H1 (cell line): ENCODE data around the gene ATG7. TPM values are rescaled to one million over a fixed set of nuclear protein-coding genes. Genes with fewer than 3 reads are reported as not detected.

Source experiments
- CTCF ChIA-PET: fragments of 300-600 bp; sonication (Branson Sonifier 250); formaldehyde crosslinking; loops from one replicate; lab custom pipeline; 2021; ENCODE audit not compliant: partially characterized antibody; lab: Charles Lee
- POLR2A ChIA-PET: fragments of 300-600 bp; sonication (Branson Sonifier 250); formaldehyde crosslinking; loops from one replicate; lab custom pipeline; 2021; ENCODE audit warnings: inconsistent platforms; ENCODE audit not compliant: partially characterized antibody; lab: Charles Lee
- DNase-seq, 2 experiments: peaks; one replicate each; pipeline versions ENCODE4 v3.0.0 to v3.0.0-alpha.2; 2010 to 2022; ENCODE audit warnings: low spot score in 2 of 2, low read depth in 1 of 2, mixed read lengths in 1 of 2
- FAIRE-seq: peaks from 2 replicates; lab custom pipeline; 2011; peaks lifted over from hg19 to GRCh38; lab: Jason Lieb, UNC
- H2AFZ ChIP-seq: 2 replicates; pipeline ENCODE4 v1.8.1; 2012; ENCODE audit warnings: low read length, inconsistent platforms
- H2AK5ac ChIP-seq: 2 replicates; pipeline ENCODE4 v1.6.1; 2013; ENCODE audit warnings: low read depth, low read length
- H2BK120ac ChIP-seq: replicated peaks from 2 replicates; pipeline ENCODE3; 2013; ENCODE audit warnings: low read depth, low read length, inconsistent platforms
- H2BK12ac ChIP-seq: 2 replicates; pipeline ENCODE4 v1.6.1; 2013; ENCODE audit warnings: low read depth, low read length
- H2BK15ac ChIP-seq: 2 replicates; pipeline ENCODE4 v1.6.1; 2013; ENCODE audit warnings: low read length
- H2BK20ac ChIP-seq: 2 replicates; pipeline ENCODE4 v1.6.1; 2013; ENCODE audit warnings: low read length
- H2BK5ac ChIP-seq: 2 replicates; pipeline ENCODE4 v1.6.1; 2013; ENCODE audit warnings: low read depth, low read length
- H3K14ac ChIP-seq: 2 replicates; pipeline ENCODE4 v1.6.1; 2013; ENCODE audit warnings: inconsistent platforms; ENCODE audit not compliant: insufficient read length
- H3K18ac ChIP-seq: 2 replicates; pipeline ENCODE4 v1.6.1; 2013; ENCODE audit warnings: low read length; ENCODE audit errors: extremely low read depth
- H3K23ac ChIP-seq: 2 replicates; pipeline ENCODE4 v1.6.1; 2013; ENCODE audit warnings: inconsistent platforms; ENCODE audit not compliant: insufficient read length
- H3K23me2 ChIP-seq: 2 replicates; pipeline ENCODE4 v1.6.1; 2013; ENCODE audit warnings: low read depth, low read length
- H3K27ac ChIP-seq: 2 replicates; pipeline ENCODE4 v1.6.1; 2011; ENCODE audit warnings: low read depth, low read length, inconsistent platforms
- H3K27me3 ChIP-seq, 4 experiments: replicated peaks in 1 of 4; 1 replicate in 1 of 4; 2 replicates in 3 of 4; pipeline versions ENCODE4 v1.6.1 to v1.8.1; 2011 to 2013; ENCODE audit warnings: low read length in 3 of 4, mild to moderate bottlenecking in 3 of 4, inconsistent platforms in 2 of 4, mixed read lengths in 2 of 4, moderate library complexity in 1 of 4; ENCODE audit not compliant: control insufficient read depth in 3 of 4, insufficient read depth in 3 of 4; ENCODE audit errors: extremely low read depth in 1 of 4
- H3K36me3 ChIP-seq, 4 experiments: 2 replicates each; pipeline versions ENCODE4 v1.6.1 to v1.8.1; 2011 to 2013; ENCODE audit warnings: mild to moderate bottlenecking in 4 of 4, low read length in 3 of 4, moderate library complexity in 2 of 4, control low read depth in 1 of 4, inconsistent platforms in 1 of 4; ENCODE audit not compliant: insufficient read depth in 4 of 4, control insufficient read depth in 2 of 4
- H3K4ac ChIP-seq: replicated peaks from 2 replicates; pipeline ENCODE3; 2013; ENCODE audit warnings: low read length, low read depth, mixed read lengths, inconsistent platforms; ENCODE audit not compliant: insufficient read length
- H3K4me1 ChIP-seq, 4 experiments: replicated peaks in 1 of 4; 1 replicate in 1 of 4; 2 replicates in 3 of 4; pipeline versions ENCODE4 v1.6.1 to v1.8.1; 2011 to 2013; ENCODE audit warnings: low read length in 3 of 4, inconsistent platforms in 2 of 4, mixed read lengths in 1 of 4; ENCODE audit not compliant: insufficient read depth in 4 of 4, control insufficient read depth in 3 of 4
- H3K4me2 ChIP-seq, 2 experiments: 2 replicates each; pipeline versions ENCODE4 v1.6.1 to v1.8.1; 2011 to 2013; ENCODE audit warnings: low read depth in 2 of 2, low read length in 2 of 2, control low read depth in 1 of 2, inconsistent platforms in 1 of 2, mild to moderate bottlenecking in 1 of 2; ENCODE audit not compliant: insufficient read depth in 1 of 2
- H3K4me3 ChIP-seq, 4 experiments: fragments of 200-600, 300-600 bp in 1 of 4; sonication (generic), shearing (Covaris generic), sonication (Bioruptor Twin) in 1 of 4; 2 replicates each; pipeline versions ENCODE4 v1.5.1 to v1.8.1; 2011 to 2016; ENCODE audit warnings: low read length in 4 of 4, low read depth in 3 of 4, control low read depth in 2 of 4, inconsistent platforms in 2 of 4, mild to moderate bottlenecking in 2 of 4, mixed read lengths in 1 of 4, moderate library complexity in 1 of 4; ENCODE audit not compliant: insufficient read depth in 2 of 4; ENCODE audit errors: extremely low read depth in 1 of 4
- H3K56ac ChIP-seq: replicated peaks from 2 replicates; pipeline ENCODE3; 2013; ENCODE audit warnings: low read depth, mild to moderate bottlenecking, mixed read lengths, low read length, inconsistent platforms; ENCODE audit not compliant: insufficient read length
- H3K79me1 ChIP-seq: 2 replicates; pipeline ENCODE4 v1.6.1; 2013; ENCODE audit warnings: low read depth, low read length, control low read depth
- H3K79me2 ChIP-seq, 2 experiments: 2 replicates each; pipeline versions ENCODE4 v1.6.1 to v1.8.1; 2012 to 2013; ENCODE audit warnings: low read length in 2 of 2, mild to moderate bottlenecking in 2 of 2, inconsistent platforms in 1 of 2; ENCODE audit not compliant: insufficient read depth in 2 of 2, control insufficient read depth in 1 of 2
- H3K9ac ChIP-seq, 4 experiments: replicated peaks in 1 of 4; 1 replicate in 1 of 4; 2 replicates in 3 of 4; pipeline versions ENCODE4 v1.6.1 to v1.8.1; 2011 to 2013; ENCODE audit warnings: low read depth in 3 of 4, low read length in 3 of 4, control low read depth in 2 of 4, mild to moderate bottlenecking in 2 of 4, moderate library complexity in 2 of 4, inconsistent platforms in 1 of 4; ENCODE audit errors: extremely low read depth in 1 of 4
- H3K9me3 ChIP-seq, 2 experiments: 2 replicates each; pipeline versions ENCODE4 v1.6.1 to v1.8.1; 2012 to 2013; ENCODE audit warnings: mild to moderate bottlenecking in 2 of 2, moderate library complexity in 2 of 2, control low read depth in 1 of 2, inconsistent platforms in 1 of 2, low read depth in 1 of 2, low read length in 1 of 2, mixed read lengths in 1 of 2; ENCODE audit not compliant: insufficient read depth in 2 of 2
- H4K20me1 ChIP-seq, 2 experiments: replicated peaks in 1 of 2; 2 replicates each; pipeline versions ENCODE3 to v1.8.1; 2011 to 2013; ENCODE audit warnings: inconsistent platforms in 2 of 2, low read length in 2 of 2, mild to moderate bottlenecking in 1 of 2; ENCODE audit not compliant: insufficient read depth in 2 of 2, control insufficient read depth in 1 of 2
- H4K5ac ChIP-seq: 2 replicates; pipeline ENCODE4 v1.6.1; 2013; ENCODE audit warnings: low read length, low read depth, mixed read lengths, inconsistent platforms; ENCODE audit not compliant: insufficient read length
- H4K8ac ChIP-seq: 2 replicates; pipeline ENCODE4 v1.8.0; 2013; ENCODE audit warnings: mild to moderate bottlenecking, moderate library complexity, low read length, inconsistent platforms; ENCODE audit not compliant: insufficient read depth; ENCODE audit errors: extremely low read depth
- H4K91ac ChIP-seq: replicated peaks from 2 replicates; pipeline ENCODE3; 2013; ENCODE audit warnings: low read length, mixed read lengths, inconsistent platforms; ENCODE audit not compliant: insufficient read length
- BACH1 ChIP-seq: IDR thresholded peaks from 2 replicates; pipeline ENCODE4 v1.6.1; 2012; ENCODE audit warnings: low read length, improper control_type of control experiment
- CHD1 ChIP-seq: IDR thresholded peaks from 2 replicates; pipeline ENCODE4 v1.6.1; 2012; ENCODE audit warnings: low read depth, low read length, improper control_type of control experiment
- CREB1 ChIP-seq: IDR thresholded peaks from 2 replicates; pipeline ENCODE4 v1.6.1; 2012; ENCODE audit warnings: inconsistent platforms
- HDAC2 ChIP-seq, 2 experiments: fragments of 300-600 bp in 1 of 2; sonication (generic) in 1 of 2; IDR thresholded peaks; 2 replicates each; pipeline ENCODE4 v1.6.1; 2011 to 2012; ENCODE audit warnings: low read depth in 2 of 2, low read length in 2 of 2, mild to moderate bottlenecking in 2 of 2, moderate library complexity in 2 of 2, borderline replicate concordance in 1 of 2, inconsistent platforms in 1 of 2
- HDAC6 ChIP-seq: IDR thresholded peaks from one replicate; pipeline ENCODE4 v1.7.1; 2012; ENCODE audit warnings: low read depth, mild to moderate bottlenecking, inconsistent platforms, low read length, moderate library complexity
- NANOG ChIP-seq: IDR thresholded peaks from 2 replicates; pipeline ENCODE4 v1.6.1; 2011; ENCODE audit warnings: low read length, low read depth, mild to moderate bottlenecking, inconsistent platforms; ENCODE audit not compliant: insufficient read depth, poor library complexity, severe bottlenecking
- NRF1 ChIP-seq: IDR thresholded peaks from 2 replicates; pipeline ENCODE4 v1.6.1; 2011; ENCODE audit warnings: mild to moderate bottlenecking, low read depth, low read length, improper control_type of control experiment
- POLR2A ChIP-seq, 2 experiments: IDR thresholded peaks; 1 replicate in 1 of 2; 2 replicates in 1 of 2; pipeline ENCODE4 v1.6.1; 2011; ENCODE audit warnings: low read depth in 2 of 2, low read length in 2 of 2, mild to moderate bottlenecking in 2 of 2; ENCODE audit errors: control extremely low read depth in 1 of 2
- RBBP5 ChIP-seq: IDR thresholded peaks from 2 replicates; pipeline ENCODE4 v1.7.1; 2012; ENCODE audit warnings: low read depth, mild to moderate bottlenecking, inconsistent platforms, low read length, moderate library complexity, borderline replicate concordance
- RXRA ChIP-seq: IDR thresholded peaks from 2 replicates; pipeline ENCODE4 v1.6.1; 2011; ENCODE audit warnings: low read depth, mild to moderate bottlenecking, low read length, moderate library complexity; ENCODE audit not compliant: insufficient read depth
- WGBS, 2 experiments: shearing (Covaris generic) in 1 of 2; methylation state at CpG; one replicate each; pipeline versions ENCODE4 v1.1.6 to v1.1.7; 2013 to 2015; ENCODE audit warnings: low lambda C conversion rate in 2 of 2, mixed read lengths in 2 of 2, inconsistent platforms in 1 of 2, low coverage in 1 of 2, missing lambda C conversion rate in 1 of 2; ENCODE audit not compliant: insufficient replicate concordance in 2 of 2, insufficient coverage in 1 of 2, insufficient read length in 1 of 2; ENCODE audit errors: extremely low coverage in 1 of 2, missing lambda C conversion rate in 1 of 2; 5-methylcytosine and 5-hydroxymethylcytosine counted together
- polyA plus RNA-seq, 7 experiments: library from polyadenylated mRNA; depleted of rRNA in 3 of 7; stranded (reverse) in 5 of 7; unstranded in 2 of 7; fragments of >200 nt in 5 of 7; fragments of 200-250 nt in 2 of 7; gene quantifications; 1 replicate in 5 of 7; 2 replicates in 1 of 7; 4 replicates in 1 of 7; pipeline versions ENCODE4 v1.2.1 to v1.2.3, GENCODE V29; 2011 to 2013; ENCODE audit warnings: missing spikeins in 2 of 7, mixed read lengths in 2 of 7
- total RNA-seq: library from RNA; stranded (reverse); fragmentation: NEBNext Ultra II Directional; extraction: Animal tissue kit (Norgen Biotek cat#: 25700); gene quantifications from 2 replicates; pipeline ENCODE4 v1.2.1, GENCODE V29; 2021
- TF ChIP-seq, protein P1 (sequence below): IDR thresholded peaks from 2 replicates; pipeline ENCODE4 v1.6.1; 2012; ENCODE audit warnings: low read length, inconsistent platforms

Gene ATG7
- total and polyA plus RNA-seq, 2 of the 8 experiments (the other 6 are each of a cell fraction or from before 2014, with no cell fraction given) = 15.0 to 19.1 TPM

- Histone ChIP-seq H3K4me1 (peaks cover 0 to 9% (median 0%) of the 10 kb centered on the region in 4 experiments; a peak in 2 of 7 replicates), H2BK120ac (no peak overlapping the region), H3K27me3 (no peaks in the 10 kb centered on the region), H2BK15ac (no peak overlapping the region), H3K9ac (no peak overlapping the region), H3K4ac (no peak overlapping the region), H3K23me2 (no peaks in the 10 kb centered on the region), H3K56ac (no peak overlapping the region), H3K27ac (no peak overlapping the region), H3K36me3 (peaks cover 0 to 22% (median 1%) of the 10 kb centered on the region in 4 experiments; a peak in 4 of 8 replicates), H3K23ac (no peak overlapping the region), H3K4me3 (no peak overlapping the region), H4K5ac (no peak overlapping the region), H3K4me2 (no peak overlapping the region), H3K14ac (no peak overlapping the region), H2BK5ac (no peak overlapping the region), H2AK5ac (no peak overlapping the region), H4K91ac (no peak overlapping the region), H3K79me2 (peaks cover 0 to 14% of the 10 kb centered on the region in 2 experiments; a peak in 1 of 4 replicates), H2BK12ac (no peak overlapping the region), H3K79me1 (peaks cover 22% of the 10 kb centered on the region), H3K18ac (no peak overlapping the region), H4K20me1 (peaks cover 23 to 24% of the 10 kb centered on the region in 2 experiments), H4K8ac (no peak overlapping the region), H3K9me3 (no peaks in the 10 kb centered on the region), H2AFZ (no peak overlapping the region), H2BK20ac (no peak overlapping the region)
- DNase-seq (no peak), FAIRE-seq (no peak)
- 98% methylated on average over 16 of the region's 16 CpGs; no CpG with 5 or more reads in 1 of the 2 experiments for WGBS, 2 experiments
- CTCF ChIA-PET = interaction anchor here (0.7 to 1.4 kb wide), 5 partner anchors 18 to 184 kb away, joined by 3 to 6 read pairs (median 4); no protein-coding TSS in a partner anchor
- POLR2A ChIA-PET = interaction anchor here (0.6 to 1.1 kb wide), 2 partner anchors 55 to 80 kb away, joined by 3 read pairs; no protein-coding TSS in a partner anchor
- TF ChIP-seq, protein P1, sequence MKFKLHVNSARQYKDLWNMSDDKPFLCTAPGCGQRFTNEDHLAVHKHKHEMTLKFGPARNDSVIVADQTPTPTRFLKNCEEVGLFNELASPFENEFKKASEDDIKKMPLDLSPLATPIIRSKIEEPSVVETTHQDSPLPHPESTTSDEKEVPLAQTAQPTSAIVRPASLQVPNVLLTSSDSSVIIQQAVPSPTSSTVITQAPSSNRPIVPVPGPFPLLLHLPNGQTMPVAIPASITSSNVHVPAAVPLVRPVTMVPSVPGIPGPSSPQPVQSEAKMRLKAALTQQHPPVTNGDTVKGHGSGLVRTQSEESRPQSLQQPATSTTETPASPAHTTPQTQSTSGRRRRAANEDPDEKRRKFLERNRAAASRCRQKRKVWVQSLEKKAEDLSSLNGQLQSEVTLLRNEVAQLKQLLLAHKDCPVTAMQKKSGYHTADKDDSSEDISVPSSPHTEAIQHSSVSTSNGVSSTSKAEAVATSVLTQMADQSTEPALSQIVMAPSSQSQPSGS = no peak
- TF ChIP-seq CREB1 (no peak), HDAC2 (IDR thresholded peaks at IDR 0.05; ENCODE audit: borderline replicate concordance in 1 of 2, low read depth in 2 of 2, low read length in 2 of 2) (no peak), NRF1 (no peak), RBBP5 (no peak), HDAC6 (no peak), CHD1 (no peak), RXRA (no peak), NANOG (no peak), BACH1 (no peak), POLR2A (IDR thresholded peaks at IDR 0.05; ENCODE audit: control extremely low read depth in 1 of 2, low read depth in 2 of 2, low read length in 2 of 2) (no peak)
Observed at GRCh38 chr3:11563159-11563864, 291.1 kb downstream of the ATG7 start.
